ENCODE results near the gene CCDC30. TPM values are rescaled to one million over a fixed set of nuclear protein-coding genes. Genes with fewer than 3 reads are reported as not detected.
"Not testable (repeated sequence)": the region's sequence is repeated elsewhere in the genome, so short reads cannot be mapped to it uniquely, and the experiment has no call there.

CCDC30 gene
- total RNA-seq, 4 donors from 2014 or later: 1.5 to 11.0 (median 6.0) TPM

GRCh38 chr1:42618866-42619265 is 155.8 kb downstream of the CCDC30 start:
- TF ChIP-seq POLR2A (IDR thresholded peaks at IDR 0.05) (no peak), CTCF (IDR thresholded peaks at IDR 0.05) (no peak)

GRCh38 chr1:42620307-42620706 is 157.2 kb downstream of the CCDC30 start:
- intact Hi-C loops (cut with DNase I; ENCODE audit: low total_unique reads): no loop called here
- Histone ChIP-seq H3K36me3 (no peaks in the 10 kb centered on the region), H3K27ac (no peak overlapping the region), H3K27me3 (no peaks in the 10 kb centered on the region), H3K4me1 (no peaks in the 10 kb centered on the region), H3K4me3 (no peak overlapping the region), H3K9me3 (no peaks in the 10 kb centered on the region)
- no peak for DNase-seq
- no peak for TF ChIP-seq CTCF (IDR thresholded peaks at IDR 0.05)
- no peak for TF ChIP-seq POLR2A (IDR thresholded peaks at IDR 0.05)

More at GRCh38 chr1:42618866-42619265, 155.8 kb downstream of the CCDC30 start:
- no peak for DNase-seq
- no peaks in the 10 kb centered on the region for H3K36me3 ChIP-seq
- H3K27ac ChIP-seq: no peak overlapping the region
- no peaks in the 10 kb centered on the region for H3K27me3 ChIP-seq
- no peak overlapping the region for H3K4me3 ChIP-seq
- H3K9me3 ChIP-seq: no peaks in the 10 kb centered on the region
- intact Hi-C loops (cut with DNase I; ENCODE audit: low total_unique reads): no loop called here
- H3K4me1 ChIP-seq: no peaks in the 10 kb centered on the region

GRCh38 chr1:42621180-42621579 is 158.1 kb downstream of the CCDC30 start:
- H3K27me3 ChIP-seq; DNase-seq; H3K9me3 ChIP-seq; intact Hi-C loops (cut with DNase I; ENCODE audit: low total_unique reads); H3K4me1 ChIP-seq; H3K36me3 ChIP-seq; H3K4me3 ChIP-seq; H3K27ac ChIP-seq: not testable (repeated sequence)

- H3K4me3 ChIP-seq; DNase-seq; H3K27ac ChIP-seq; H3K4me1 ChIP-seq; intact Hi-C loops (cut with DNase I; ENCODE audit: low total_unique reads); H3K36me3 ChIP-seq; H3K9me3 ChIP-seq; H3K27me3 ChIP-seq: not testable (repeated sequence)
These were observed 164.1 kb downstream of the CCDC30 start for GRCh38 chr1:42627205-42627604.

- Histone ChIP-seq H3K9me3 (no peaks in the 10 kb centered on the region), H3K27me3 (no peaks in the 10 kb centered on the region), H3K27ac (no peak overlapping the region), H3K4me1 (no peaks in the 10 kb centered on the region), H3K4me3 (no peak overlapping the region), H3K36me3 (no peaks in the 10 kb centered on the region)
- no peak for DNase-seq
- intact Hi-C loops (cut with DNase I; ENCODE audit: low total_unique reads): no loop called here
- TF ChIP-seq POLR2A (IDR thresholded peaks at IDR 0.05) (no peak), CTCF (IDR thresholded peaks at IDR 0.05) (no peak)
These were observed 176.0 kb downstream of the CCDC30 start for GRCh38 chr1:42639116-42639515.

GRCh38 chr1:42646056-42646455 is 183.0 kb downstream of the CCDC30 start:
- TF ChIP-seq POLR2A (IDR thresholded peaks at IDR 0.05) (no peak), CTCF (IDR thresholded peaks at IDR 0.05) (no peak)
- H3K4me3 ChIP-seq: no peak overlapping the region
- no peak for DNase-seq
- no peaks in the 10 kb centered on the region for H3K9me3 ChIP-seq
- H3K36me3 ChIP-seq: no peaks in the 10 kb centered on the region
- H3K27ac ChIP-seq: no peak overlapping the region
- H3K4me1 ChIP-seq: no peaks in the 10 kb centered on the region
- H3K27me3 ChIP-seq: no peaks in the 10 kb centered on the region
- intact Hi-C loops (cut with DNase I; ENCODE audit: low total_unique reads): no loop called here

Data from uterus (tissue), 4 donors.